ENCODE data around the gene ZYG11B. TPM values are rescaled to one million over a fixed set of nuclear protein-coding genes. Genes with fewer than 3 reads are reported as not detected.

ZYG11B gene
- total RNA-seq (2022; extraction: Qiagen RNA extraction; ENCODE audit: low read depth) = 3.7 to 7.0 TPM (median 5.8 TPM) in 5 replicates

DNA sequence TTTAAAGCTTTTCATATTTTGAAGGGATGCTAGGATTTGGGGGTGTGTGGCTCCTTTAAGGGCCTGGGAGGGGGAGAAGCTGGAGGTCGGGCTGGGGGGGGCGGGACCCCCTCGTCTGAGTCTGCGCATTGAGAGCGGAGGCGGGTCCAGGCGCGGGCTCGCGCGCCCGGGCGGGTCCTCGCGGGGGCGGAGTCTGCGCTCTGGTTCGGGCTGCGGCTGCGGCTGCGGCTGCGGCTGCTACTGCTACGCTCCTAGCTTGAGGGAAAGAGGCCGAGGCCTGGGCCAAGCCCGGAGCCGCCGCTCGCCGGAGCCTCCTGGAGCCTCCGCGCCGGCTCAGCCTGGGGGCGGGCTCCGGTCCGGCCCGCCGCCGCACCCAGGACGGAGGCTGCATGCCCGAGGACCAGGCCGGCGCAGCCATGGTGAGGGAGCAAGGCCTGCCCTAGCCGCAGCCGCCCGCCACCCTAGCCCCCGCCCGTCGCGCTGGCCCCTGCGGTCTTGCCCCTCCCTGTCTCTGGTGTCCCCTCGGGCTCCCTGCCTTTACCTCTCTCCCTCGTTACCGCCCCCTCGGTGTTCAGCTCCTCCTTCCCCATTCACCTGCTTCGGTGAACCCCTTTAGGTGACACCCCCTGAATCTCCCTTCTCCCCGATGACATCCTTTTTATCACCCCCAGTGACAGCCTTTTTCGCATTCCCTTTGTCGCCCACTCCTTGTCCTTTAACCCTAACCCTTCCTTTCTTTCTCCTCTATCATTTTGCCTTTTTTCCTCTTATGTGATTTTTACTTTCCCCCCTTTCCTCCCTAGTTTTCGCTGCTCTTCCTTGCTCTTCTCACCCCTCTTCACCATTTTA is at the start of gene ZYG11B:
Gene ZYG11B, plus strand, starts transcription at position 189 of the 849 bp plus-strand sequence. Its CDS starts 201 bp downstream, at position 390.

DNA sequence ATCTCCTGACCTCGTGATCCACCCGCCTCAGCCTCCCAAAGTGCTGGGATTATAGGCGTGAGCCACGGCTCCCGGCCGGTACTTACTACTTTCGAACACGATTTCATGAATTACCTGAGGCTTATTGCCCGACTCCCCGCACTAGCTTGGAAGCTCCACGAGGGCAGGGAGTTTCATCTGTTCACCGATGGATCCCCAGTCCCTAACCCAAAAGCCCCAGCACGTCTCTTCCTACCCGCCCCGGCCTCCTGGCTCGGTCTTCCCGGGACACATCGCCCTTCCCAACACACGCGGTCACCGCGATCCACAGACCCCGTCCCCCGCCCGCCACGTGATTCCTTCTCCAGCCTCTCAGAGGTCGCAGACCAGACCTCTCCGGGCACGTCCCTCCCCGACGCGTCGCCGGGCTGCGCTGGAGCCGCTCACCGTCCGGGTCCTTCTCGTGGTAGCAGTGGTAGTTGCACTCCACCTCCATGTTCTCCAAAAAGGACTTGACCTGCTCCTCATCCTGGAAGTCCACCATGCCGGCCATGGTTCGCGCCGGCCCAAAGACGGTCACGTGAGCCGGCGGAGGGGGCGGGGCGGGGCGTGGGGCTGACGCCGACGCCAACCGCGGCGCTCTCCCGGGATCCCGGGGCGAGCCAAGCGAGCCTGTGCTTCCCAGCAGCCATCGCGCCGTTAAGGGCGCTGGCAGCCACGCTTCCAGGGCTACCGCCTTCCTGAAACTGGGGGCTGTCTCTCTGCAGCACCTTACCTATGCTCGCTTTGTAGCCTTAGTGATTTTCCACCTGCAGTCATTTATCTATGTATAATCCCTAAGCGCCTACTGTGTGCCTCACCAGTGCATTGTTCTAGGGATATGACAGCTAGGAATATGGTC is 28.2 kb upstream of the ZYG11B start, which contains the start of gene COA7:
Gene COA7, minus strand, starts transcription at position 553 of the 880 bp plus-strand sequence. Its CDS starts 21 bp downstream, at position 532.

DNA sequence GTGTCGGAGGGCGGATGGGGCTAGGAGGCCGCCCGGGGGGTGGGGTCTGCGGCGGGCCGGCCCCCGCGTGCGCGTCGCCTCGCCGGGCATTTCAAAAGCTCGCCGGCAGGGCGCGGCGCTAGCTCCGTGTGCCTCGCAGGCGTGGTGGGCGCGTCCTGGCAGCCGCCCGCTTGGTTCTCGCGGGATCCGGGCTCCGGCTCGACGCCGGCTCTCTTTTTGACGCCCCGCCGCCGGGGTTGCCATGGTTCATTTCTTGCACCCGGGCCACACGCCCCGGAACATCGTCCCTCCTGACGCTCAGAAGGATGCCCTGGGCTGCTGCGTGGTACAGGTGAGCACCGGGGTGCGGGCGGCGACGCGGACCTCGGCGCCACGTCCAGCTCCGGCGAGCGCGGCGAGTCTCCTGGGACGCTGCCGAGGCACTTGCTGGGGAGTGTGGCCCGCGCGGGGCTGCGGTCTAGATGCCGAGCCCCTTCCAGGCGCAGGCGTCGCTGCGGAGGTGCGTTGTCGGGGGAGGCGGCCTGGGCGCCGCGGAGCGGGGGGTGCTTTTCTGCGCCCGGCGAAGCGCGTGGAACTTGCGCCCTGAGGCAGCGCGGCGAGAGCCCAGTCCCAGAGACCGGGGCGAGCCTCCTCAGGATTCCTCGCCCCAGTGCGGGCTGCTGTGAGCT is 116.5 kb downstream of the ZYG11B start, which contains the start of gene ZYG11A:
Gene ZYG11A, plus strand, starts transcription at position 118 of the 668 bp plus-strand sequence. Its CDS starts 124 bp downstream, at position 242.

Other genes starting within 250 kb of the ZYG11B start
- 15.3 to 18.2 TPM (median 17.2 TPM) in 5 replicates for gene TUT4, start 173.4 kb upstream of the ZYG11B start, total RNA-seq (2022; extraction: Qiagen RNA extraction; ENCODE audit: low read depth)
- gene GPX7, start 124.1 kb upstream of the ZYG11B start, total RNA-seq (2022; extraction: Qiagen RNA extraction; ENCODE audit: low read depth) = not detected in 5 replicates
- 0.16 TPM in 1 of 5 replicates, not detected in the others for gene SHISAL2A, start 93.3 kb upstream of the ZYG11B start, total RNA-seq (2022; extraction: Qiagen RNA extraction; ENCODE audit: low read depth)
- 19.4 to 25.1 TPM (median 24.6 TPM) in 5 replicates for gene COA7, start 28.1 kb upstream of the ZYG11B start, total RNA-seq (2022; extraction: Qiagen RNA extraction; ENCODE audit: low read depth)
- 2.3 to 3.2 TPM (median 2.6 TPM) in 5 replicates for gene ZYG11A, start 116.3 kb downstream of the ZYG11B start, total RNA-seq (2022; extraction: Qiagen RNA extraction; ENCODE audit: low read depth)
- 7.3 to 13.0 TPM (median 10.7 TPM) in 5 replicates for gene ECHDC2, start 195.3 kb downstream of the ZYG11B start, total RNA-seq (2022; extraction: Qiagen RNA extraction; ENCODE audit: low read depth)
- 47.0 to 69.6 TPM (median 52.0 TPM) in 5 replicates for gene SCP2, start 200.8 kb downstream of the ZYG11B start, total RNA-seq (2022; extraction: Qiagen RNA extraction; ENCODE audit: low read depth)

All from A549 treated with DMSO at 1 μM for 4 hours (cell line).